Effector memory CD4-positive, alpha-beta T cell (primary cell): Measurements from ENCODE around the gene CD28.

ENCODE experiments used
- DNase-seq, 3 donors: peaks; one replicate each; pipeline ENCODE4 v3.0.0-alpha.2; 2020
- H3K27ac ChIP-seq: 2 replicates; pipeline ENCODE4 v1.7.0; 2013; ENCODE audit warnings: mild to moderate bottlenecking, low read length, moderate library complexity; ENCODE audit not compliant: insufficient read depth, poor library complexity, severe bottlenecking
- H3K27me3 ChIP-seq: replicated peaks from 2 replicates; pipeline ENCODE4 v1.7.0; 2013; ENCODE audit warnings: mild to moderate bottlenecking, low read length; ENCODE audit not compliant: insufficient read depth, control insufficient read depth, poor library complexity, severe bottlenecking
- H3K36me3 ChIP-seq: 2 replicates; pipeline ENCODE4 v1.7.0; 2013; ENCODE audit warnings: mild to moderate bottlenecking, low read length, moderate library complexity; ENCODE audit not compliant: control insufficient read depth, insufficient read depth
- H3K4me1 ChIP-seq: 2 replicates; pipeline ENCODE4 v1.7.0; 2013; ENCODE audit warnings: low read length, mild to moderate bottlenecking; ENCODE audit not compliant: control insufficient read depth, insufficient read depth, poor library complexity, severe bottlenecking
- H3K4me3 ChIP-seq: 2 replicates; pipeline ENCODE4 v1.7.0; 2013; ENCODE audit warnings: low read length, low read depth, mild to moderate bottlenecking; ENCODE audit not compliant: insufficient read depth, poor library complexity, severe bottlenecking
- H3K9me3 ChIP-seq: 2 replicates; pipeline ENCODE4 v1.7.0; 2013; ENCODE audit warnings: mild to moderate bottlenecking, low read length, moderate library complexity; ENCODE audit not compliant: control insufficient read depth

The CD28 gene

DNA sequence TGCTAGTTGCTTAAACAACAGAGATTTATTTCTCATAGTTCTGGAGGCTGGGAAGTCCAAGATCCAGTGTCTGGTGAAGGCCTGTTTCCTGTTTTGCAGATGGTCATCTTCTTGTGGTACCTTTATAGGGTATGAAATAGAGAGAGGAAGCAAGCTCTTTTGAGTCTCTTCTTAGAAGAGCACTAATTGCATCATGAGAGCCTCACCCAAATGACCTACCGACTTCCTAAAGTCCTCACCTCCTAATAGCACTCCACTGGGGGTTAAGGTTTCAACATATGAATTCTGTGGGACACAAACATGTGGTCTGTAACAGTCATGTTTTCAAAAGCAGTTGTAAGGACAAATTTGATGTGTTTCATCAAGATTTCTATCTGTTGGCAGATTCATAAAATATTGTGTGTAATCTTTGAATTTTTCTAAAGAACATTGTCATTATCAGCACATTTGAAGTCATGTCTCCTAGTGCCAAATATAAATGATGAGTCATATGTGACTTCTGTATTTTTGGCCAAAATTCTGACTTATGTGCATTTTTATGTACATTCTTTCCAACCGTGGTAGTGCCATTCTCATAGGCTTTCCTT lies 45.3 kb downstream of the CD28 start:
- Histone ChIP-seq H3K27ac (no peak overlapping the region), H3K27me3 (no peaks in the 10 kb centered on the region), H3K9me3 (no peaks in the 10 kb centered on the region), H3K4me1 (peaks cover 15% of the 10 kb centered on the region), H3K36me3 (no peaks in the 10 kb centered on the region), H3K4me3 (no peak overlapping the region)
- DNase-seq = no peak

DNA sequence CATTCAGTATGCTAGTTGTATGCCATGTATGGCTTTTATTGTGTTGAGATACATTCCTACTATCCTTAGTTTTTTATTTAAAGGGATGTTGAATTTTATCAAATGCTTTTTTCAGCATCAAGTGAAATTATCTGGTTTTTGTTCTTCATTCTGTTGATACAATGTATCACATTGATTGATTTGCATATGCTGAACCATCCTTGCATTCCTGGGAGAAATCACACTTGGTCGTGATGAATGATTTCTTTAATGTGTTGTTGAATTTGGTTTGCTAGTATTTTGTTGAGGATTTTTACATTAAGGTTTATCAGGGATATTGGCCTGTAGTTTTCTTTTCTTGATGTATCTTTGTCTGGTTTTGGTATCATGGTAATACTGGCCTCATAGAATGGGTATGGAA lies 49.7 kb downstream of the CD28 start:
- DNase-seq = no peak

DNA sequence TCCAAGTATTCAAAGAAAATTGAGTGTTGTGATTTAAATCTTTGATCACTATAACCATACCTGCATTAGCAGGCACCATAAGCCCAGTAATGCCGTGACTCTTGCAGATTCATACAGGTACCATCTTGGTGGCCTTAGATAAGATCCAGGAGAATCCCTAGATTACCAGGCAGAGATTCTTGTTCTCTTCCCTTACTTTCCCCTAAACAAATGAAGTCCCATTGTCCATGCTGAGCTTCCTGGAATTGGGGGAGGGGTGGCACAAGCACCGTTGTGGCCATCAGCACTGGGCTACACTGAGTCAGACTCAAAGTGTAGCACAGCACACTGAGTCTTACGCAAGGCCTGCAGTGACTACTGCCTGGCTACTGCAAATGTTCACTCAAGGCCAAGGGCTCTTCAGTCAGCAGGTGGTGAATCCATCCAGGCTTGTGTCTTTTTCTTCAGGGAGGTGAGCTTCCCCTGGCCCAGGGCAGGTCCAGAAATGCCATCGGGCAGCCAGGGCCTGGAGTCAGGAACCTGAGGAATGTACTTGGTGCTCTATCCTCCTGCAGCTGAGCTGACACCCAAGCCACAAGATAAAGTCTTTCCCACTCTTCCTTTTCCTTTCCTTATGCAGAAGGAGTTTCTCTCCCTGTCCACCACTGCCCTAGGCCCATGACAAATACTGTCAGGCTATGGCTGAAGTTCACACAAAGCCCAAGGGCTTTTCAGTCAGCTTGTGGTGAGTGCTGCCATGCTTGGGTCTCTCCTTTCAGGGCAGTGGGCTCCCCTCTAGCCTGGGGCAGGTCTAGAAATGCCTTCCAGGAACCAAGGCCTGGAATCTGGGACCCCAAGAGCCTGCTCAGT lies 52.6 kb downstream of the CD28 start:
- Histone ChIP-seq H3K4me3 (no peak overlapping the region), H3K27me3 (no peaks in the 10 kb centered on the region), H3K27ac (no peak overlapping the region), H3K4me1 (peaks cover 5% of the 10 kb centered on the region), H3K36me3 (no peaks in the 10 kb centered on the region), H3K9me3 (no peaks in the 10 kb centered on the region)
- DNase-seq = no peak

More for the DNA sequence above, 49.7 kb downstream of the CD28 start:
- Histone ChIP-seq H3K27ac (no peak overlapping the region), H3K27me3 (no peaks in the 10 kb centered on the region), H3K4me1 (no peaks in the 10 kb centered on the region), H3K36me3 (no peaks in the 10 kb centered on the region), H3K9me3 (no peaks in the 10 kb centered on the region), H3K4me3 (no peak overlapping the region)

DNA sequence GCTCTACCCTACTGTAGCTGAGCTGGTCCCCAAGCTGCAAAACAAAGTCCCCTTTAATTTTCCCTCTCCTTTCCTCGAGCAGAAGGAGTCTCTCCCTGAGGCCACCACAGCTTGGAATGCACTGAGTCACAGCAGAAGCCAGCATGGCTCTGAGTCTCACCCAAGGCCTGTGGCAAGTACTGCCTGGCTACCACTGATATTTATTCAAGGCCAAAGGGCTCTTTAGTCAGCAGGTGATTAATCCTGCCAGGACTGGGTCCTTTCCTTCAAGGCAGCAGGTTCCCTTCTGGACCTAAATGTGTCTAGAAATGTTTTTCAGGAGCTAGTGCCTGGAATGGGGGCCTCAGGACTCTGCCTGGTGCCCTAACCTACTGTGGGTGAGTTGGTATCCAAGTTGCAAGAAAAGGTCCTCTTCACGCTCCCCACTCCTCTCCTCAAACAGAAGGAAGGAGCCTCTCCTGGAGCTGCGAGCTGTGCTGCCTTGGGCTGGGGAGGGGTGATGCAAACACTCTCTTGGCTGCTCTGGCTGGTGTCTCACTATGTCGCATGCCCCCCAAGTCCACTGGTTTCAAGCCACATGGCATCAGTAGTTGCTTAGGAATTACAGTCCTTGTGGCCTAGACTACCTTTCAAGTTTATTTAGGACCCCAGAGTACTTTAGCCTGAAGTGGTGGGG lies 53.4 kb downstream of the CD28 start:
- Histone ChIP-seq H3K9me3 (no peaks in the 10 kb centered on the region), H3K36me3 (no peaks in the 10 kb centered on the region), H3K27me3 (no peaks in the 10 kb centered on the region), H3K4me1 (peaks cover 7% of the 10 kb centered on the region), H3K4me3 (no peak overlapping the region), H3K27ac (no peak overlapping the region)
- no peak for DNase-seq

GRCh38 chr2:203761121-203761520 lies 54.7 kb downstream of the CD28 start:
- Histone ChIP-seq H3K27me3 (no peaks in the 10 kb centered on the region), H3K9me3 (no peaks in the 10 kb centered on the region), H3K4me3 (no peak overlapping the region), H3K27ac (no peak overlapping the region), H3K36me3 (no peaks in the 10 kb centered on the region), H3K4me1 (peaks cover 10% of the 10 kb centered on the region)
- DNase-seq = no peak

DNA sequence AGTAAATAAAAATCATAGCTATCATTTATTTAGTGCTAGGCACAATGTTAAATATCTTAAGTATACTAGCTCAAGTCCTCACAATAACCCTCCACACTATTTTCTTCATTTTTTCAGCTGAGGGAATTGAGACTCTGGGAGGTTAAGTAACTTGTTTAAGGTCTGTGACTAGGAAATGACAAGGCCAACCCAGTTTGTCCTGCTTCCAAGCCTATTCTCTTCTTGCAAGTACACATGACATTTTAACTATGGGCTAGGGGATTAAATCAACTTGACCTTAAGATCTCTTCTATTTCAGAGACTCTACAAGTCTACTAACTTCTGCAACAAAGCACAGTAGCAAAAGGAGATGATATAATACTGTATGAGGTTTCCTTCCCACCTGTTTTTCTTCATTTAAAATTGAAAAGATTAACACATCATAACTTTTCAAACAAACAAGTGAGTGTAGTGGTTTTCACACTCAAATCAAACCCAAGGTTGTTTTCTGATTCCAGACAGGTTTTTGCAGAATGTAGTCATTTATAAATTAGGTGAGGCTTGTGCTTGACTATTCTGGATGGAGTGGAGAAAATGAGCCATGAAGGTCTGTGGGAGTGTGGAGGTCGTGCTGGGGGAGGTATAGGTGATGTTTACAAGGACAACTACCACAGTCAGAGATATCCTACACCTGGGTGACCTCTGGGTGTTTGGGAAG lies 57.0 kb downstream of the CD28 start:
- Histone ChIP-seq H3K27ac (peak overlapping the region; percentile 22), H3K4me3 (no peak overlapping the region), H3K27me3 (no peaks in the 10 kb centered on the region), H3K9me3 (no peaks in the 10 kb centered on the region), H3K36me3 (no peaks in the 10 kb centered on the region), H3K4me1 (peaks cover 10% of the 10 kb centered on the region)
- no peak for DNase-seq

- Histone ChIP-seq H3K4me3 (no peak overlapping the region), H3K27ac (peak overlapping the region; percentile 22), H3K27me3 (no peaks in the 10 kb centered on the region), H3K36me3 (no peaks in the 10 kb centered on the region), H3K4me1 (peaks cover 10% of the 10 kb centered on the region), H3K9me3 (no peaks in the 10 kb centered on the region)
- no peak for DNase-seq
Observed at GRCh38 chr2:203763938-203764664, 57.7 kb downstream of the CD28 start.

DNA sequence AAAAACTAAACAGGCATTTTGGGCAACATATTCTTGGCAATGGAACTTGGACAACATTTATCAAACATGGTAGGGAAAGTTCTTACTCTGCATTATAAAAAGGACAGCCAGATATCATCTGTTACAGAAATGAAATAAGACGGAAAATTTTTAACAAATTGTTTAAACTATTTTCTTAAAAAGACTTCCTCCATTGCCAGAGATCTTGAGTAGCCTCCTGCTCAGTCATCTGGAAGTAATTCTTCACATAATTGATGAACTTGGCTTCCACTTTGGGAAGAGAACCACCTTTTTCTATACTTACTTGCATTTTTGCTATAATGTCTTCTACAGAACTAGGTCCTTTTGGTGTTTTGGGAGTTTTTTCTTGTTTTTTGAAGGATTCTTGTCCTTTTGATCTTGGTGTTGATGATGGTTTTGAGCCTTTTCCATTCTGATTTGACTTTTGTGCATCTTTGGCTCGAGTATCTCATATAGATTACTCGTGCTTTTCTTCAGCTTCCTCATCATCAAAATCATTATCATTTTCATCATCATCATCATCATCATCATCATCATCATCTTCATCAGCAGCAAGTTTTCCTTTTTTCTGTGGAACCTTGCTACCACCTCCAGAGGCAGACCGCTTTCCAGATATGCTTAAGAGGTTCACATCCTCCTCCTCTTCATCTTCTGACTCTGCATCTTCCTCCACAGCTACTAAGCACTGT lies 66.2 kb downstream of the CD28 start:
- Histone ChIP-seq H3K9me3 (no peaks in the 10 kb centered on the region), H3K27me3 (no peaks in the 10 kb centered on the region), H3K4me3 (no peak overlapping the region), H3K36me3 (no peaks in the 10 kb centered on the region), H3K27ac (no peak overlapping the region), H3K4me1 (no peaks in the 10 kb centered on the region)
- no peak for DNase-seq

DNA sequence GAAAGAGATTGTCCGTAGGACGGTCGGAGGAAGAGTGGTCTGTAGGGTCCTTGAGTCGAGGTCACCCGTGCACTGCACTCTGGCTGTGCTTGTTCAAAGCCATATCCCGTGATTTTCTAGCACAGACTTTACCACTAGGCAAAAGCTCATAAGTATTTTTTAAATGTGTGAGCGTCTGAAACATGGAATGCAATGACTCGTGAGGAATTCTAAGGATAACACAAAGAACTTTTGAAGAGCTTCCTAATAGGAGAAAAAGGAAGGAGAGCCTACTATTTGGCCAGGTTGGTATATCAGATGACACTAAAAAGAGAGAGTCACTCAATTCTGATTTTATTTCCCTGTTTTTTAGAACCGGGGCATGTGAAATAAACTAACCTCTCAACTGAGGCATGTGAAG lies 68.3 kb downstream of the CD28 start:
- no peak for DNase-seq
- Histone ChIP-seq H3K36me3 (no peaks in the 10 kb centered on the region), H3K9me3 (no peaks in the 10 kb centered on the region), H3K27ac (no peak overlapping the region), H3K4me1 (no peaks in the 10 kb centered on the region), H3K27me3 (no peaks in the 10 kb centered on the region), H3K4me3 (no peak overlapping the region)
